BLaER1 treated with 17β-estradiol and CSF1 and Interleukin-3, amounts not matched to agents 10 nM and 100 nM (cell line): Measurements from ENCODE around the gene TNFAIP3.

Source experiments
- H3K27ac ChIP-seq, 11 experiments: shearing (Covaris generic); formaldehyde crosslinking; 2 replicates each; pipeline ENCODE4 v1.8.1; 2022
- H3K27me3 ChIP-seq, 11 experiments: shearing (Covaris generic); formaldehyde crosslinking; 2 replicates each; pipeline ENCODE4 v1.8.1; 2022
- H3K36me3 ChIP-seq, 11 experiments: shearing (Covaris generic); formaldehyde crosslinking; 2 replicates each; pipeline ENCODE4 v1.8.1; 2022
- H3K4me1 ChIP-seq, 10 experiments: shearing (Covaris generic); formaldehyde crosslinking; 2 replicates each; pipeline ENCODE4 v1.8.1; 2022
- H3K4me2 ChIP-seq, 11 experiments: shearing (Covaris generic); formaldehyde crosslinking; 2 replicates each; pipeline ENCODE4 v1.8.1; 2022
- H3K4me3 ChIP-seq, 10 experiments: shearing (Covaris generic); formaldehyde crosslinking; 2 replicates each; pipeline ENCODE4 v1.8.1; 2022
- H3K9ac ChIP-seq, 11 experiments: shearing (Covaris generic); formaldehyde crosslinking; 2 replicates each; pipeline ENCODE4 v1.8.1; 2022
- H3K9me3 ChIP-seq, 11 experiments: shearing (Covaris generic); formaldehyde crosslinking; replicated peaks in 1 of 11; 2 replicates each; pipeline ENCODE4 v1.8.1; 2022
- H4K20me1 ChIP-seq, 11 experiments: shearing (Covaris generic); formaldehyde crosslinking; 2 replicates each; pipeline ENCODE4 v1.8.1; 2022
- Cebpa-rat ChIP-seq, 11 experiments: shearing (Covaris generic); IDR thresholded peaks; 2 replicates each; pipeline ENCODE4 v1.8.1; 2022

TNFAIP3 gene

DNA sequence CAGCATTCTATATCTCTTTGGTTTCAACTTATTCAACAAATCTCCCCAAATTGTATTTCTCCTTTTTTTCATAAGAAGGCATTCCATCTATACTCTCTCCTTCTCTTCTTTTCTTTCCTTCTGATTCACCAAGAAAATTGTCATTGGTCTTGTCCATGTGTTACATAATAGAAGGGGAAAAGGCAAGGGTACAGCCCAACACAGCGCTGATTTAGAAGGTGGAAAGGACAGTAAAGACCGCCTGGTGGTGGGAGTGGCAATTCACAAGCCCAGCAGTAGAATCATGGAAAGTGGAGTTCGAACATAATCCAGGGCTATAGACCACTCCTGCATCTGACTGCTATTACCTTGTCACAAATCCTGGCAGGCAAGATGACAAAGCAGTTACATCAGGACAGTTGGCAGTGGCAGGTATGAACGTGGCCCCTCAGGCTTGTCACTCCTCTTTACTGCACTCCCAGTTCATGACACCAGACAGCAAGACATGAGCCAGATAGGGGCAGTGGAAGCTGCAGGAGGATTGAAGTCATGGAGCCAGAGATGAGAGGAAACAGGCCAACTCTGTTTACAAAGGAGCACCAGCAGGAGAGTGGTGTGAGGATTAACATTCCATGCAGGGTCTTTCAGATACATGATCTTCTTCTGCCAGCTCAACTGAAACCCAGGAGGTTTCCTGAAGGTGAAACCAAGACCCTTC lies 2.1 kb upstream of the TNFAIP3 start:
- peak overlapping the region in 8 of 11 experiments; percentile 3 to 93 (median 90); a peak in 9 of 22 replicates for H3K27ac ChIP-seq
- H4K20me1 ChIP-seq: peaks cover 0 to 18% (median 8%) of the 10 kb centered on the region in 11 experiments; a peak in 6 of 22 replicates
- 0 out of 22 replicates have a peak, but pooled peaks cover 0 to 3% (median 0%) of the 10 kb centered on the region in 11 experiments for H3K9me3 ChIP-seq
- no peaks in the 10 kb centered on the region for H3K27me3 ChIP-seq
- no peak for TF ChIP-seq Cebpa-rat (IDR thresholded peaks at IDR 0.05)
- peaks cover 29 to 57% (median 39%) of the 10 kb centered on the region in 10 experiments for H3K4me1 ChIP-seq
- H3K9ac ChIP-seq: peak overlapping the region in 3 of 11 experiments; percentile 83 to 86 (median 85); a peak in 3 of 22 replicates
- H3K4me3 ChIP-seq: peak overlapping the region in 1 of 10 experiments; percentile 94; a peak in 1 of 20 replicates
- H3K36me3 ChIP-seq: peaks cover 0 to 67% (median 28%) of the 10 kb centered on the region in 11 experiments; a peak in 12 of 22 replicates
- peak overlapping the region; percentile 38 to 95 (median 87); a peak in 21 of 22 replicates for H3K4me2 ChIP-seq

DNA sequence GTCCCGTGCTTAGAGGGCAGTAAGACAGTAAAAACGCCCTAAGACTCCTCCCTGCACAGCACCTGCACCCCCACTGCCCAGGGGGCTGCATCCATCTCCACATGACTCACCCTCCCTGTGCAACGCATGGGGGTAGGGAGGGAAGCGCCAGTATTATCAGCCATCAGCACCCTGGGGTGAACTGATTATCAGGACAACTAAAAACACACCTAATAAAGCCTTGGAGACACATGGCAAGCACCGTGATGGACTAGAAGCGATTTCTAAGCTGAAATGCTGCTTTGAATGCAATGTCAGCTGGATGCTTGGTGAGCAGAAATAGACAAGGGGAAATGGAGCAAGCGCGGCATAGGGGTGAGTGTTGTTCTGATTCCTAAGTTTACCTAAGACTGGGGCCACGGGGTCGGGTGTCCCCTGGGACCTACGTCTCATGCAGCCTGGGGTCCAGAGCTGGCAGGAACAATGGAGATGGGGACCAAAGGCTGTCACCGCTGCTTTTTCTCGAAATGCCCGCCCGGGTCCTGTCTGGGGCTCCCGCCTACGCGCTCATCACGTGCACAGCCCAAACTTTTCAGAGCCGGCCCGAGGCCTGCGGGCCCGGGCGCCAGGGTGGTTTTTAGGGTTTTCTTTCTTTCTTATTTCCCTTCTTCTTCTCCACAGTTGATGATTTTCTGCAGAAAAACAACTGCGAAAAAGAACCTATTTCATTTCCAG lies 702 bp upstream of the TNFAIP3 start:
- peaks cover 0 to 31% (median 8%) of the 10 kb centered on the region in 11 experiments; a peak in 7 of 22 replicates for H4K20me1 ChIP-seq
- peaks cover 43 to 61% (median 51%) of the 10 kb centered on the region in 10 experiments for H3K4me1 ChIP-seq
- TF ChIP-seq Cebpa-rat (IDR thresholded peaks at IDR 0.05): no peak
- no peaks in the 10 kb centered on the region for H3K27me3 ChIP-seq
- H3K36me3 ChIP-seq: peaks cover 3 to 58% (median 20%) of the 10 kb centered on the region in 11 experiments; a peak in 16 of 22 replicates
- H3K4me2 ChIP-seq: peak overlapping the region; percentile 84 to 95 (median 89)
- 0 out of 22 replicates have a peak, but pooled peaks cover 0 to 3% (median 0%) of the 10 kb centered on the region in 11 experiments for H3K9me3 ChIP-seq
- H3K27ac ChIP-seq: peak overlapping the region; percentile 67 to 93 (median 88); a peak in 21 of 22 replicates
- H3K9ac ChIP-seq: peak overlapping the region; percentile 74 to 87 (median 83)
- H3K4me3 ChIP-seq: peak overlapping the region; percentile 55 to 96 (median 93)

DNA sequence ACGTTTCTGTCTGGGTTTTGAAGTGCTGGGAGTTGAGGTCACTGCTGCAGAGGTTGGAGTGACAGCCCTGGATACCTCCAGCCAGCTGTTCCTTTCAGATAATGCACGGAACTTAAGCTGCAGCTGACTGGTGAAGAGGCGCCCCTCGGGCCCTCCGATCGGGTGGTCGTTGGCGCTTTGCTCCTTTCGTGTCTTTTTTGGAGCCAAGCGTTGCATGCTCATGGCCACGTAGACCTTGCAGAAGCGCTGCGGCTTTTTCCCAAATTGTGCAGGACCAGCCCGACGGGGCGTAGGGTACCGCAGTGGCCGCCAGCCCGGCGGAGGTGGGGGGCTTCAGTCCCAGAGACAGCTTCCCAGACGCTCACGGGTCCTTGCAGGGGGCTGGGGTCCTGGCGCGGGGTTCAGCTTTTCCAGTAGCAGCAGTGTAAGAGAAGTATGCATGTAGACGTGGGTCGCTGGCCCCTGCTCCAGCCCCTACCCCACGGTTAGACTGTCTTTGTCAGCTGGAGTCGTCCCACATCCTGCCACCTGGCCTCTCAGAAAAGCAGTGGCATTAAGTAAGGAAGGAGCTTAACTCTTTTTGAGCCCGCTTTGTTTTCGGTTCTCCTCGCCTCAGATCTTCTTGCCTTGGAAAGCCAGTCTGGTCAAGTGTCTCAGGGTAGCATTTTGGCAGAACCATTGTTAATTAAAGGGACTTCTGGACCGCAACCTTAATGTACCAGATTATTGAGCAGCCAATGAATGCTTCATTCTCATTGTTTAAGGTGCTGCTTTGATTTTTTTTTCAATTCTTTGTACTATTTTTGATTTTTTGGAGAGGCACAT lies 838 bp downstream of the TNFAIP3 start:
- no peak for TF ChIP-seq Cebpa-rat (IDR thresholded peaks at IDR 0.05)
- 0 out of 22 replicates have a peak, but pooled peaks cover 0 to 3% (median 0%) of the 10 kb centered on the region in 11 experiments for H3K9me3 ChIP-seq
- H3K27ac ChIP-seq: peak overlapping the region; percentile 86 to 98 (median 94)
- H3K4me1 ChIP-seq: peaks cover 41 to 71% (median 61%) of the 10 kb centered on the region in 10 experiments
- H3K4me2 ChIP-seq: peak overlapping the region; percentile 87 to 97 (median 92)
- H3K9ac ChIP-seq: peak overlapping the region; percentile 92 to 97 (median 95)
- peaks cover 11 to 60% (median 21%) of the 10 kb centered on the region in 11 experiments; a peak in 18 of 22 replicates for H3K36me3 ChIP-seq
- no peaks in the 10 kb centered on the region for H3K27me3 ChIP-seq
- peaks cover 0 to 31% (median 8%) of the 10 kb centered on the region in 11 experiments; a peak in 7 of 22 replicates for H4K20me1 ChIP-seq
- peak overlapping the region; percentile 87 to 96 (median 94) for H3K4me3 ChIP-seq

DNA sequence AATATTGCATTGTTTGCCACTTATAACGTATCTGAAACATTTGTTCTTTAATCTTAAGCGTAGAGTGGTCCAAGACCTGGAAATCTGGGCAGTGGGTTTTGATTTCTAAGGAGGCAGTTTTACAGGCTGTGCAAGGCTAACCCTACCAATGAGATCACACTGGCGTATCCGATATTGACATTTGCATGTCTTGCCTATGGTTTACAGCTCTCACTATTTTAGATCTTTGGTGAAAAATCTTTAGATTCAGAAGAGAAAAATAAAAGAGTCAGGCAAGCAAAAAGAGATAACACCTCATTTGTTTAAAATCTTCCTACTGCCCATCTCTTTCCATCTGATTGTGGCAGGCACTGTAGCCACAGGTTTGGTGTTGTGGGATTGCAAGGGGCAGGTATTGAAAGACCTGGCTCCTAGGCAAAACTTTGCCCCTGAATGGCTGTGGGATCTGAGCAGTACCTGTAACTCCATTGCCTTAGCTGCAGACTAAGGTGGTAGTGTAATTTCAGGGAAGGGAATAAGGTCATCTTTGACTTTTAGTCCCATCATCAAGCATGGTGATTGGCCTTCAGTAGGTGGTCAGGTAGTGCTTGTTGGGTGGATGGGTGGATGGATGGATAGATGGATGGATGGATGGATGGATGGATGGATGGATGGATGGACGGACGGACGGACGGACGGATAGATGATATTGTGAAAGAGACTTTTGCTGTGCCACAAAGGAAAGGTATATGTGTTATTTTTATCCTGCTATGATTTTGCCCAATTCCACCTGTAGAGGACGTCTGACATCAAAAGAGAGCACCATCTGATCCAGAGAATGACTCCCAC lies 1.9 kb downstream of the TNFAIP3 start:
- H3K36me3 ChIP-seq: peaks cover 11 to 60% (median 26%) of the 10 kb centered on the region in 11 experiments; a peak in 20 of 22 replicates
- H3K4me1 ChIP-seq: peaks cover 36 to 76% (median 70%) of the 10 kb centered on the region in 10 experiments
- peak overlapping the region; percentile 87 to 97 (median 92) for H3K4me2 ChIP-seq
- H3K9ac ChIP-seq: peak overlapping the region; percentile 92 to 97 (median 95)
- H4K20me1 ChIP-seq: peaks cover 0 to 36% (median 8%) of the 10 kb centered on the region in 11 experiments; a peak in 7 of 22 replicates
- peak overlapping the region; percentile 87 to 96 (median 94) for H3K4me3 ChIP-seq
- no peaks in the 10 kb centered on the region for H3K27me3 ChIP-seq
- 0 out of 22 replicates have a peak, but pooled peaks cover 0 to 3% (median 0%) of the 10 kb centered on the region in 11 experiments for H3K9me3 ChIP-seq
- no peak for TF ChIP-seq Cebpa-rat (IDR thresholded peaks at IDR 0.05)
- H3K27ac ChIP-seq: peak overlapping the region; percentile 86 to 98 (median 94)

DNA sequence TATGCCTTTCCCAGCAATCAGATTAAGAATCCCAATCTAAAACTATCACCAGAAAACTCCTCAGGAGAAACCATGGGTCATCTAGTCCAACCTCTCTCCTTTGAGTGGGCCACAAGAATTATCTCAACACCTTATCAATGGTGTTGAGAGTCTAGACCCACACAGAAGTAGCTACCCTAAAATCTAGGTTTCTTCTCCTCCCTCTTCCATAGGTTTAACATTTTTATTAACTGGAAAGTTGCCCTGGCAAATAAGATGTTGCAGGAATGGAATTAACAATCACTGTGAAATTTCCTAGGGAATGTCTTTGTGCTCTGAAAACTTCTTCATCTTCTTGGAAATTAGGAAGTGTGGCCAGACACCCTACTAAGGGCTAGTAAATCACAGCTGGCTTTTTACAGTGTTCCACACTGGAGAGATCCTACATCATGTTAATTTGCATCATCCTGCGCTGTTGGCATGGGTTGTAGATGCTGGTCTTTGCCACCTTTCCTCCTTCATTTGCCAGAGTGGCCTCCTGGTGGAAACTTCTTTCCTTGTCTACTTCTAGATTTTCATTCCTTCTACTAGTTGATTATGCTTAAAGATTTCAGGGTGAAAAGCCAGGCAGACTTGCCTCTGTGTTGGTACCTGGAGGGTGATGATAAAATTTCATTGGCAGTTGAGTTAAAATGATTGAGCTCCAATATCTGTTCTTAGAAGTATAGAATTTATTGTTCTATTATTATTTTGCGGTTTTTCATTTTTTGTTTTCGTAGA lies 2.7 kb downstream of the TNFAIP3 start:
- Histone ChIP-seq H3K27ac (peak overlapping the region; percentile 77 to 98 (median 94); a peak in 21 of 22 replicates), H3K4me1 (peaks cover 44 to 83% (median 76%) of the 10 kb centered on the region in 10 experiments), H3K4me2 (peak overlapping the region; percentile 87 to 97 (median 92))

DNA sequence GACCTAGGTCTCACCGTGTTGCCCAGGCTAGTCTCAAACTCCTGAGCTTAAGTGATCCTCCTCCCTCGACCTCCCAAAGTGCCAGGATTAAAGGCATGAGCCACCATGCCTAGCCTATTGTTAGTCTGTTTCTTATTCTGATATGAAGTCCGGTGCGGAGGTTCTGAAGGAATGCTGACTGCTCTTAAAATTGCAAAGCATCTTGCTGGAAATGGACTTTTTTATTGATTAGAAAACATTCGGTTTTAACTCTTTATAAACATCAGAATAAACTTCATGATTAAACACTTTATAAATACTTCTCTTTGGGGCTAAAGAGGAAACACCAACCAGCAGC lies 3.2 kb downstream of the TNFAIP3 start:
- Histone ChIP-seq H3K27ac (peak overlapping the region; percentile 77 to 98 (median 94)), H3K36me3 (peaks cover 21 to 64% (median 39%) of the 10 kb centered on the region in 11 experiments), H3K4me2 (peak overlapping the region; percentile 87 to 97 (median 92)), H3K9me3 (no peaks in the 10 kb centered on the region), H3K27me3 (no peaks in the 10 kb centered on the region), H3K9ac (peak overlapping the region; percentile 92 to 97 (median 95)), H4K20me1 (peaks cover 0 to 43% (median 8%) of the 10 kb centered on the region in 11 experiments; a peak in 7 of 22 replicates), H3K4me3 (peak overlapping the region; percentile 87 to 96 (median 94)), H3K4me1 (peaks cover 44 to 83% (median 76%) of the 10 kb centered on the region in 10 experiments)
- TF ChIP-seq Cebpa-rat (IDR thresholded peaks at IDR 0.05): no peak

More for the DNA sequence above, 2.7 kb downstream of the TNFAIP3 start:
- Histone ChIP-seq H3K27me3 (no peaks in the 10 kb centered on the region), H4K20me1 (peaks cover 0 to 42% (median 8%) of the 10 kb centered on the region in 11 experiments; a peak in 7 of 22 replicates), H3K9ac (peak overlapping the region; percentile 92 to 97 (median 95)), H3K36me3 (peaks cover 16 to 64% (median 34%) of the 10 kb centered on the region in 11 experiments), H3K4me3 (peak overlapping the region; percentile 87 to 96 (median 94)), H3K9me3 (no peaks in the 10 kb centered on the region)
- no peak for TF ChIP-seq Cebpa-rat (IDR thresholded peaks at IDR 0.05)
